Epithelial cell of esophagus (primary cell): ENCODE results near the gene MRPL1.

Source experiments
- DNase-seq: peaks from one replicate; pipeline ENCODE4 v3.0.0; 2010; ENCODE audit warnings: low read depth
- H3K4me3 ChIP-seq: 2 replicates; pipeline ENCODE4 v1.5.1; 2011; ENCODE audit warnings: mild to moderate bottlenecking, low read length, control low read depth
- CTCF ChIP-seq: IDR thresholded peaks from 2 replicates; pipeline ENCODE4 v1.5.1; 2011; ENCODE audit warnings: low read depth, mild to moderate bottlenecking, low read length, control low read depth, inconsistent platforms; ENCODE audit not compliant: insufficient read depth; ENCODE audit errors: missing control alignments

Gene MRPL1

GRCh38 chr4:77865259-77865658, 2.6 kb downstream of the MRPL1 start:
- TF ChIP-seq CTCF, result no peak
- no peak overlapping the region for H3K4me3 ChIP-seq
- no peak for DNase-seq

- TF ChIP-seq CTCF, result no peak
- H3K4me3 ChIP-seq, result no peak overlapping the region
- no peak for DNase-seq
Measured at GRCh38 chr4:77872723-77873445, 10.3 kb downstream of the MRPL1 start.

GRCh38 chr4:77877167-77877566, 14.5 kb downstream of the MRPL1 start:
- no peak for TF ChIP-seq CTCF
- DNase-seq, result no peak
- H3K4me3 ChIP-seq, result no peak overlapping the region

- DNase-seq, result no peak
- no peak for TF ChIP-seq CTCF
- H3K4me3 ChIP-seq, result no peak overlapping the region
Measured at GRCh38 chr4:77877771-77878565, 15.3 kb downstream of the MRPL1 start.

GRCh38 chr4:77880784-77881183, 18.2 kb downstream of the MRPL1 start:
- no peak for TF ChIP-seq CTCF
- H3K4me3 ChIP-seq, result no peak overlapping the region
- DNase-seq, result peak; percentile 97

GRCh38 chr4:77881460-77882295, 19.0 kb downstream of the MRPL1 start:
- TF ChIP-seq CTCF, result peak; percentile 42
- no peak overlapping the region for H3K4me3 ChIP-seq
- peak; percentile 72 for DNase-seq
